Heart left ventricle (tissue), 16 donors: Measurements from ENCODE around the gene MPDZ. TPM values are rescaled to one million over a fixed set of nuclear protein-coding genes. Genes with fewer than 3 reads are reported as not detected.

Experiments used
- ATAC-seq, 4 donors: fragments of 200-7000 bp; cut with Tn5 transposase; one replicate each; pipeline ENCODE4 v1.9.1; 2020 to 2022; ENCODE audit warnings: moderate library complexity in 4 of 4, mild to moderate bottlenecking in 3 of 4, moderate number of reproducible peaks in 1 of 4
- DNase-seq, 5 donors: peaks; one replicate each; pipeline ENCODE4 v3.0.0-alpha.2; 2020
- H3K27ac ChIP-seq, 12 donors: fragments of 200-600 bp; sonication (generic) in 4 of 12; one replicate each; pipeline versions ENCODE4 v1.5.0 to v1.8.0; 2016 to 2022; ENCODE audit warnings: mild to moderate bottlenecking in 2 of 12
- H3K27me3 ChIP-seq, 9 donors: fragments of 200-600 bp; sonication (generic) in 2 of 9; one replicate each; pipeline versions ENCODE4 v1.5.1 to v1.8.0; 2016 to 2022; ENCODE audit warnings: mild to moderate bottlenecking in 3 of 9
- H3K36me3 ChIP-seq, 9 donors: fragments of 200-600 bp; sonication (generic) in 2 of 9; one replicate each; pipeline versions ENCODE4 v1.5.0 to v1.8.0; 2018 to 2022; ENCODE audit warnings: mild to moderate bottlenecking in 2 of 9
- H3K4me1 ChIP-seq, 12 donors: fragments of 200-600 bp; sonication (generic) in 4 of 12; one replicate each; pipeline versions ENCODE4 v1.5.0 to v1.8.0; 2016 to 2022; ENCODE audit warnings: mild to moderate bottlenecking in 3 of 12
- H3K4me3 ChIP-seq, 12 donors: fragments of 200-600 bp; sonication (generic) in 4 of 12; one replicate each; pipeline versions ENCODE4 v1.5.0 to v1.8.0; 2017 to 2022; ENCODE audit warnings: mild to moderate bottlenecking in 9 of 12, moderate library complexity in 4 of 12
- H3K9me3 ChIP-seq, 12 donors: fragments of 200-600 bp; sonication (generic) in 4 of 12; one replicate each; pipeline versions ENCODE4 v1.5.0 to v1.8.0; 2016 to 2022; ENCODE audit warnings: mild to moderate bottlenecking in 1 of 12
- POLR2A ChIP-seq, 2 donors: fragments of 450-650 bp; IDR thresholded peaks; one replicate each; pipeline ENCODE4 v1.6.1; 2017; ENCODE audit warnings: antibody characterized with exemption in 2 of 2, mild to moderate bottlenecking in 2 of 2, moderate library complexity in 2 of 2
- WGBS, 4 donors: extraction: QIAGEN DNeasy Blood & Tissue Kit in 2 of 4; methylation state at CpG; one replicate each; pipeline versions ENCODE4 v1.1.5 to v1.1.7; 2013 to 2018; 5-methylcytosine and 5-hydroxymethylcytosine counted together
- intact Hi-C, 10 donors: fragments of 100-400 bp; cut with DNase I; formaldehyde crosslinking; loops; one replicate each; pipeline versions ENCODE4 v1.11.1 to v1.14.2; 2022
- polyA plus RNA-seq, 2 donors: library from polyadenylated mRNA; stranded (reverse); fragments of 200-250 nt; gene quantifications; one replicate each; pipeline ENCODE4 v1.2.3, GENCODE V29; 2013
- total RNA-seq, 9 donors: library from RNA; depleted of rRNA in 2 of 9; stranded (reverse); fragments of >200 nt in 2 of 9; fragmentation: NEBNext Ultra II Directional in 3 of 9; extraction: Animal tissue kit (Norgen Biotek cat#: 25700) in 3 of 9; gene quantifications; one replicate each; pipeline versions ENCODE4 v1.1.0 to v1.2.4, GENCODE V29; 2016 to 2023
- TF ChIP-seq, protein P1 (sequence below), 12 donors: fragments of 200-600 bp; sonication (generic) in 4 of 12; IDR thresholded peaks; one replicate each; pipeline versions ENCODE4 v1.5.0 to v1.8.0; 2018 to 2022; ENCODE audit warnings: antibody characterized with exemption in 12 of 12, mild to moderate bottlenecking in 5 of 12
- donor health status: ischemic (EF 13 %, LVEDD 7.1; RV severe dilation, severe dysfunction).
- donor health status: healthy with polysubstance abuse.
- donor health status: DM: no; HTN: yes; CAD: no.
- donor health status: DM: no; HTN: no; CAD: no.
- donor health status: ischemic (EF 25% LVEDD 6.9; RV normal size, moderate dysfunction).
- donor health status: ischemic (EF 25% LVEDD 5.7; RV mildly dilated, moderate dysfunction).
- donor health status: healthy.
- donor health status: DM: yes; HTN: yes; CAD: no.
- donor health status: ischemic (EF 35%, LVEDD 5.7; RV mildly dilated, moderate dysfunction).
- donor health status: nonischemic (EF 11% LVEDD 7.7; RV severe dilation, severe dysfunction).
- donor health status: DM: yes; HTN: yes; CAD: no.
- donor health status: PGD.
- donor health status: ischemic (EF 29% LVEDD 5.4; RV normal size, mild dysfunction).
- donor health status: nonischemic (EF 23%, LVEDD 6.1; RV moderate dilation, normal function).

The MPDZ gene
- total and polyA plus RNA-seq, 11 donors, result 19.5 to 106 (median 64.8) TPM

DNA sequence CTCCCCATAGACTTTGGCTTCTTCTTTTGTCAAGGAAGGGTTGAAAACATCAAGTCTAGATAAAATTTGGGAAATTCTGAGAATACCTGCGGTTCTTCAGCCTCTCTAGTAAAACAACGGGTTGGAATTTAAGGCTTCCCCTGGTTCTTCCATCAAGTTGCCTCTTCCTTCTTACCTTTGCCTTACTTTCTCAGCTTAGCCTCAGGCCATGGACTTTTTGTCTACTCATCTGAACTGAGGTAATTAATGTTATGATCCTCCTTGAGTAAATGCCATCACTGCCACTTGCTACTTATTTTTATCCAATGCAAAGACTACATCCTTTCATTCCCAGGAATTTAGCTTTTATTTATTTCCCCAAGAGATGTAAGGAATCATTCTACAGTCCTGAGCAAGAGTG, 184.4 kb downstream of the MPDZ start:
- H3K36me3 ChIP-seq, result no peaks in the 10 kb centered on the region
- WGBS, 4 donors, result 94 to 98% (median 96%) methylated on average over 2 of the region's 2 CpGs
- H3K4me1 ChIP-seq, result peaks cover 0 to 7% (median 0%) of the 10 kb centered on the region in 12 donors
- no peak overlapping the region for H3K4me3 ChIP-seq
- no peak for ATAC-seq
- DNase-seq, result no peak
- H3K27me3 ChIP-seq, result no peaks in the 10 kb centered on the region
- no peak overlapping the region for H3K27ac ChIP-seq
- no peak for TF ChIP-seq POLR2A (IDR thresholded peaks at IDR 0.05)
- TF ChIP-seq, protein P1, sequence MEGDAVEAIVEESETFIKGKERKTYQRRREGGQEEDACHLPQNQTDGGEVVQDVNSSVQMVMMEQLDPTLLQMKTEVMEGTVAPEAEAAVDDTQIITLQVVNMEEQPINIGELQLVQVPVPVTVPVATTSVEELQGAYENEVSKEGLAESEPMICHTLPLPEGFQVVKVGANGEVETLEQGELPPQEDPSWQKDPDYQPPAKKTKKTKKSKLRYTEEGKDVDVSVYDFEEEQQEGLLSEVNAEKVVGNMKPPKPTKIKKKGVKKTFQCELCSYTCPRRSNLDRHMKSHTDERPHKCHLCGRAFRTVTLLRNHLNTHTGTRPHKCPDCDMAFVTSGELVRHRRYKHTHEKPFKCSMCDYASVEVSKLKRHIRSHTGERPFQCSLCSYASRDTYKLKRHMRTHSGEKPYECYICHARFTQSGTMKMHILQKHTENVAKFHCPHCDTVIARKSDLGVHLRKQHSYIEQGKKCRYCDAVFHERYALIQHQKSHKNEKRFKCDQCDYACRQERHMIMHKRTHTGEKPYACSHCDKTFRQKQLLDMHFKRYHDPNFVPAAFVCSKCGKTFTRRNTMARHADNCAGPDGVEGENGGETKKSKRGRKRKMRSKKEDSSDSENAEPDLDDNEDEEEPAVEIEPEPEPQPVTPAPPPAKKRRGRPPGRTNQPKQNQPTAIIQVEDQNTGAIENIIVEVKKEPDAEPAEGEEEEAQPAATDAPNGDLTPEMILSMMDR (IDR thresholded peaks at IDR 0.05), result no peak
- intact Hi-C loops, result no loop called here
- H3K9me3 ChIP-seq, result no peaks in the 10 kb centered on the region

DNA sequence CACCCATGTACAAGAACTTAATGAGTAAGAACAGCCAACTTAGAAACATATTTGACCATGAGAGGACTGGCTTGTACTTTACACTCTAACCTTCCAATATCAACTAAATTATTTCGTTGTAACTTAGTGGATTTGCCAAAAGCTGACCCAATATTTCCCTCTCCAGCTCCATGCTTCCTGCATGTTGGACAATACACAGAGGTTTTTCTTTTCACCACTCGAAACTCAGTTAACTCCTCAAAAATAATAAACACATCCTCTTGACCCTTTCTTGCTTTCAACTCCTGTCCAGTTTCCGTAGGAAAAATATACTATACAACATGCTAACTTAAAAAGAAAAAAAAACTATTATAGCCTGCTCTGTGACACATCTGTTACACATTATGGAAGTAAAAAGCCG, 188.9 kb downstream of the MPDZ start:
- intact Hi-C loops, result loop anchor here in 2 of 10 donors (5.0 kb wide), 2 partner anchors 58 to 368 kb away; no protein-coding TSS in a partner anchor
- H3K4me3 ChIP-seq, result no peak overlapping the region
- no peaks in the 10 kb centered on the region for H3K27me3 ChIP-seq
- no peak for DNase-seq
- H3K4me1 ChIP-seq, result peaks cover 0 to 7% (median 0%) of the 10 kb centered on the region in 12 donors
- no peak for TF ChIP-seq POLR2A (IDR thresholded peaks at IDR 0.05)
- H3K36me3 ChIP-seq, result no peaks in the 10 kb centered on the region
- 43 to 56% (median 50%) methylated on average over 4 of the region's 4 CpGs for WGBS, 4 donors
- H3K27ac ChIP-seq, result no peak overlapping the region
- peaks cover 0 to 2% (median 0%) of the 10 kb centered on the region in 12 donors for H3K9me3 ChIP-seq
- no peak for ATAC-seq

DNA sequence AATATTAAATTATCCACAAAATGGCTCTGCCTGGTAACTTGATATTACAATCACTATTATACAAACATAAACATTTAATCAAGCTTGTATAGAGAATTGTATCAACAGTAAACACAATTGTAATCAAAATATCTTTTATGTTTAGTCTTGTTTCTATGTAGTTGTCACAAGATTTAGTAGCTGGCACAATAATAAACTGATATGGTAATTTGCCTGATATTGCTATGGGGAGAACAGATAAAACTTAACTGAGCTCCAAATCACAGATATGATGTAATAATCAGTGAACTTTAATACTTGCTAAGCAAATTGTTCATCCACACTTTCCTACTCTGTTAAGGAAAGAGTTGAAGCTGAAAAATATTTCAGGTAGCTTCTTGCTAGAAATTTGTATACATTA, 189.8 kb downstream of the MPDZ start:
- intact Hi-C loops, result loop anchor here (2.0 to 5.0 kb wide), 7 partner anchors 55 to 372 kb away; no protein-coding TSS in a partner anchor
- no peak for ATAC-seq

DNA sequence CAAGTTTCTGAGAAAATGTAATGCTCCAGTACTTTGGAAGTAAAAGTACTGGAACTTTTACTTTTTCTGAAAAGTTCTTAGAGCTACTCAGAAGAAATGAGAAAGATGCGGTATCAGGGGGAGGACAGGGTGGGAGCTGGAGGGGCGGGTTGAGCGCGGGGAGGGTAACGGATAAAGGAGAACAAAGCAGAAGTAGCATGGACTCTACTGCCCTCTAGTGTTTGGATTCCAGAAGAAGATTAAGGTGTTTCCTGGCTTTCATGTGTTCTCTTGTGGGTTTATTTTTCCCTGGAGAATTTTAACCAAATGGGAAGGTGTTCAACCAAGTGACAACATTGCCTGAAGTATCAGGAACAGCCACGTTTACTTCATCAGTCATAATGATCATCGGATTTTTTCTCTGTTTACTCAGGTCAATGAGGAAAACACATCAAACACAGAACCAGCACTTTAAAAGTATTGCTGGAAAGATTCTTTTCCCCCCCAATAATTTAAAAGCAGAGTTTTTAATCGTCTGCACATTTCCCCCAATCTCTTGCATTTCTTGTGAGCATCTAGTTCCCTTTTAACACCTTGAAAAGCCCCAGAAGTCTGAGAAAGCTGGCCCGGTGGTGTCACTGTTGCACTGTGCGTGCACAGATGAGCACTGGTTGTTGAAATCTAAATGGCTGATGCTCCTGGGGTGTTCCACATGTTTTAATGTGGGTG, 190.6 kb downstream of the MPDZ start:
- DNase-seq, result no peak
- H3K4me3 ChIP-seq, result no peak overlapping the region
- WGBS, 4 donors, result 19 to 21% (median 20%) methylated on average over 10 of the region's 10 CpGs

More for the DNA sequence above, 189.8 kb downstream of the MPDZ start:
- Histone ChIP-seq H3K27me3 (no peaks in the 10 kb centered on the region), H3K27ac (no peak overlapping the region), H3K4me3 (no peak overlapping the region), H3K9me3 (peaks cover 0 to 2% (median 0%) of the 10 kb centered on the region in 12 donors), H3K4me1 (peaks cover 0 to 7% (median 0%) of the 10 kb centered on the region in 12 donors), H3K36me3 (no peaks in the 10 kb centered on the region)
- DNase-seq, result no peak
- TF ChIP-seq, protein P1 (IDR thresholded peaks at IDR 0.05), result no peak
- no peak for TF ChIP-seq POLR2A (IDR thresholded peaks at IDR 0.05)

More for the DNA sequence above, 190.6 kb downstream of the MPDZ start:
- TF ChIP-seq POLR2A (IDR thresholded peaks at IDR 0.05), result no peak
- TF ChIP-seq, protein P1 (IDR thresholded peaks at IDR 0.05), result peak; percentile 66 to 82 (median 74)
- Histone ChIP-seq H3K36me3 (no peaks in the 10 kb centered on the region), H3K4me1 (peaks cover 0 to 7% (median 0%) of the 10 kb centered on the region in 12 donors), H3K27me3 (no peaks in the 10 kb centered on the region), H3K9me3 (peaks cover 0 to 2% (median 0%) of the 10 kb centered on the region in 12 donors), H3K27ac (no peak overlapping the region)
- peak in 1 of 4 donors; percentile 61 for ATAC-seq
- intact Hi-C loops, result loop anchor here in 9 of 10 donors (1.0 to 5.0 kb wide), 8 partner anchors 54 to 372 kb away; no protein-coding TSS in a partner anchor
